Urothelium cell line (cell line): Measurements from ENCODE around the gene CD164.
"Not testable (repeated sequence)": the region's sequence is repeated elsewhere in the genome, so short reads cannot be mapped to it uniquely, and the experiment has no call there.

Experiments used
- DNase-seq: peaks from one replicate; pipeline ENCODE4 v3.0.0; 2011; ENCODE audit warnings: low spot score, mixed read lengths
- FAIRE-seq: peaks from 2 replicates; lab custom pipeline; 2011; peaks lifted over from hg19 to GRCh38; lab: Jason Lieb, UNC

The CD164 gene

GRCh38 chr6:109344226-109344625 lies 38.0 kb downstream of the CD164 start:
- FAIRE-seq: no peak

GRCh38 chr6:109343518-109343917 lies 38.7 kb downstream of the CD164 start:
- no peak for FAIRE-seq
- DNase-seq: no peak

More at GRCh38 chr6:109344226-109344625, 38.0 kb downstream of the CD164 start:
- DNase-seq: no peak

- no peak for FAIRE-seq
Observed at GRCh38 chr6:109342911-109343310, 39.4 kb downstream of the CD164 start.

GRCh38 chr6:109342506-109342905 lies 39.8 kb downstream of the CD164 start:
- FAIRE-seq: no peak
- DNase-seq: no peak

More at GRCh38 chr6:109342911-109343310, 39.4 kb downstream of the CD164 start:
- DNase-seq: no peak

GRCh38 chr6:109340811-109341210 lies 41.5 kb downstream of the CD164 start:
- DNase-seq: no peak
- no peak for FAIRE-seq

GRCh38 chr6:109339906-109340678 lies 42.2 kb downstream of the CD164 start:
- DNase-seq: no peak
- no peak for FAIRE-seq

GRCh38 chr6:109336221-109336961 lies 45.9 kb downstream of the CD164 start:
- FAIRE-seq (no peak), DNase-seq (no peak)

GRCh38 chr6:109333870-109334269 lies 48.4 kb downstream of the CD164 start:
- FAIRE-seq, DNase-seq: not testable (repeated sequence)

GRCh38 chr6:109332748-109333147 lies 49.5 kb downstream of the CD164 start:
- no peak for DNase-seq
- no peak for FAIRE-seq

GRCh38 chr6:109331081-109331480 lies 51.2 kb downstream of the CD164 start:
- DNase-seq: no peak
- no peak for FAIRE-seq

- FAIRE-seq (no peak), DNase-seq (no peak)
Observed at GRCh38 chr6:109330263-109330662, 52.0 kb downstream of the CD164 start.

GRCh38 chr6:109328629-109329028 lies 53.6 kb downstream of the CD164 start:
- FAIRE-seq (no peak), DNase-seq (no peak)

GRCh38 chr6:109327959-109328358 lies 54.3 kb downstream of the CD164 start:
- DNase-seq (no peak), FAIRE-seq (no peak)

GRCh38 chr6:109327491-109327890 lies 54.8 kb downstream of the CD164 start:
- FAIRE-seq (no peak), DNase-seq (no peak)

GRCh38 chr6:109326351-109326750 lies 55.9 kb downstream of the CD164 start:
- no peak for DNase-seq
- FAIRE-seq: no peak

GRCh38 chr6:109325400-109325801 lies 56.9 kb downstream of the CD164 start:
- DNase-seq (no peak), FAIRE-seq (no peak)

- DNase-seq (no peak), FAIRE-seq (no peak)
Observed at GRCh38 chr6:109323241-109323640, 59.0 kb downstream of the CD164 start.

- FAIRE-seq (no peak), DNase-seq (no peak)
Observed at GRCh38 chr6:109322825-109323224, 59.4 kb downstream of the CD164 start.

- FAIRE-seq: no peak
- no peak for DNase-seq
Observed at GRCh38 chr6:109321752-109322151, 60.5 kb downstream of the CD164 start.

- DNase-seq (no peak), FAIRE-seq (no peak)
Observed at GRCh38 chr6:109320072-109320471, 62.2 kb downstream of the CD164 start.

GRCh38 chr6:109318328-109318876 lies 63.9 kb downstream of the CD164 start:
- DNase-seq (no peak), FAIRE-seq (no peak)

GRCh38 chr6:109316909-109317308 lies 65.4 kb downstream of the CD164 start:
- DNase-seq (no peak), FAIRE-seq (no peak)
